DMS53 treated with DMSO at 0.1 percent for 48 hours (cell line): ENCODE measurements around the gene TUBA3D.
"Not testable (repeated sequence)": the region's sequence is repeated elsewhere in the genome, so short reads cannot be mapped to it uniquely, and the experiment has no call there.

Experiments
- DNase-seq: peaks from one replicate; lab custom pipeline; 2025; ENCODE audit not compliant: unreplicated experiment; lab: John Stamatoyannopoulos, UW

The TUBA3D gene

GRCh38 chr2:131531547-131532185 lies 55.7 kb downstream of the TUBA3D start:
- not testable (repeated sequence) for DNase-seq
